Measurements from ENCODE around the gene OR1J1.

Gene OR1J1

DNA sequence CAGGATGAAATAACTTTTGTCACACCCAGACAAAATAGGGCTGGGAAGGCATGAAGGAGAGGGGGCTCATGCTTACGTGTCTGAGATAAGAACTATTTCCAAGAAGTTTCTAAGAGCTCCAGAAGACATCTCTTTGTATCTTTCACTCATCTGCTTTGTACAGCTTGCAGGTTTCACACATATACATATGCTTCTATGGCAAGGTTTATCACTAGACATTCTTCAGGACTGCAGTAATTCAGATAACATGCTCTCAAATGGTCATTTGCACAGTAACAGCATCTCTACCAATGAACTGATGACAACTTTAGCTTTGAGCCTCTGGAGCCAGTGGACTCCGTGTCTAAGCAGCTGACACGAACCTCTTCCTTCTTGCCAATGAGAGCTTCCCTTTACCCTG, 3.2 kb downstream of the OR1J1 start:
- H3K4me3 ChIP-seq (ENCODE audit: low read length): no peak overlapping the region
- H3K36me3 ChIP-seq (ENCODE audit: insufficient read depth, low read depth, low read length): no peaks in the 10 kb centered on the region
- H3K27ac ChIP-seq (ENCODE audit: low read length): no peak overlapping the region
- H3K9me3 ChIP-seq (ENCODE audit: insufficient read depth, low read depth, low read length): peaks cover 55% of the 10 kb centered on the region; the same call in 1 of the 2 replicates
- H3K27me3 ChIP-seq (ENCODE audit: insufficient read depth, low read length): no peaks in the 10 kb centered on the region
- no peak overlapping the region for H3K9ac ChIP-seq (ENCODE audit: low read depth, low read length)
- no peaks in the 10 kb centered on the region for H3K4me1 ChIP-seq (ENCODE audit: insufficient read depth, low read length)

DNA sequence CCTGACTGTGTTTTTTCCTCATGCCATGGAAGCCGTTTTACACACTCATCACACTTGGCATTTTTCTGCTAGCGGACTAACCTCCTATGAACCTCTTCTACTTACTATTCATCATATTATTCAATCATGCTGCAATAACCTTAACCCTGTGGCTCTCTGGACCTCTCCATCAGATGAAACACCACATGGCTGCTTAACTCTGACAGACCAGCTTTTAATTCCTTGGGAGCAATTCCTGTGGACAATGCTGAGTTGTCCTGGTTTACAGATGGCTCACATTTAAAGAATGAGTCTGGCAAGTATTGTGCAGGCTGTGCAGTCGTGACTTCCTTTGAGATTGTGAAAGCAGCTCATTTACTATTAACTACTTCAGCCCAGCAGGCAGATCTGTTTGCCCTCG, 9.0 kb downstream of the OR1J1 start:
- Histone ChIP-seq H3K36me3 (ENCODE audit: insufficient read depth, low read depth, low read length) (no peaks in the 10 kb centered on the region), H3K27me3 (ENCODE audit: insufficient read depth, low read length) (no peaks in the 10 kb centered on the region; the same call in 1 of the 2 replicates), H3K27ac (ENCODE audit: low read length) (no peak overlapping the region), H3K9ac (ENCODE audit: low read depth, low read length) (no peak overlapping the region), H3K4me3 (ENCODE audit: low read length) (no peak overlapping the region), H3K9me3 (ENCODE audit: insufficient read depth, low read depth, low read length) (peaks cover 31% of the 10 kb centered on the region; the same call in 1 of the 2 replicates), H3K4me1 (ENCODE audit: insufficient read depth, low read length) (no peaks in the 10 kb centered on the region)

DNA sequence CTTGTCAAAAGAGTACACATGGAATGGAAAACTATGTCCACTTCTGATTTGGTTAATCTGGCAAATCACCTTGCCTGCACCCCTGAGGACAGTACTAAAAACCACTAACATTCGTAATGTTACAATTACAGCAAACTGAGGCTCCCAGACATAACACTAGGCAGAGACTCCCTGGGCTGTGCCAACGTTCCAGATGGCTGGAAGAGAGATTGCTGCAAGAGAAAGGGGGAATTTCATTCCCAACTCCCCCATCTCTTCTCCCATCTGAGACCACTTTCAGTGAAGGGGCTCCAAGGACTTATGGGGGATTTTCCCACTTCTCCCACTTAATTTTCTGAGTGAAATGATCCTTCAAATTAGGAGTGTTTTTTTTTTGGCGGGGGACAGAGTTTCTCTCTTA, 11.3 kb downstream of the OR1J1 start:
- Histone ChIP-seq H3K4me1 (ENCODE audit: insufficient read depth, low read length) (no peaks in the 10 kb centered on the region), H3K27me3 (ENCODE audit: insufficient read depth, low read length) (no peaks in the 10 kb centered on the region; the same call in 1 of the 2 replicates), H3K9me3 (ENCODE audit: insufficient read depth, low read depth, low read length) (peaks cover 8% of the 10 kb centered on the region; the same call in 1 of the 2 replicates), H3K36me3 (ENCODE audit: insufficient read depth, low read depth, low read length) (no peaks in the 10 kb centered on the region), H3K27ac (ENCODE audit: low read length) (no peak overlapping the region), H3K9ac (ENCODE audit: low read depth, low read length) (no peak overlapping the region), H3K4me3 (ENCODE audit: low read length) (no peak overlapping the region)

DNA sequence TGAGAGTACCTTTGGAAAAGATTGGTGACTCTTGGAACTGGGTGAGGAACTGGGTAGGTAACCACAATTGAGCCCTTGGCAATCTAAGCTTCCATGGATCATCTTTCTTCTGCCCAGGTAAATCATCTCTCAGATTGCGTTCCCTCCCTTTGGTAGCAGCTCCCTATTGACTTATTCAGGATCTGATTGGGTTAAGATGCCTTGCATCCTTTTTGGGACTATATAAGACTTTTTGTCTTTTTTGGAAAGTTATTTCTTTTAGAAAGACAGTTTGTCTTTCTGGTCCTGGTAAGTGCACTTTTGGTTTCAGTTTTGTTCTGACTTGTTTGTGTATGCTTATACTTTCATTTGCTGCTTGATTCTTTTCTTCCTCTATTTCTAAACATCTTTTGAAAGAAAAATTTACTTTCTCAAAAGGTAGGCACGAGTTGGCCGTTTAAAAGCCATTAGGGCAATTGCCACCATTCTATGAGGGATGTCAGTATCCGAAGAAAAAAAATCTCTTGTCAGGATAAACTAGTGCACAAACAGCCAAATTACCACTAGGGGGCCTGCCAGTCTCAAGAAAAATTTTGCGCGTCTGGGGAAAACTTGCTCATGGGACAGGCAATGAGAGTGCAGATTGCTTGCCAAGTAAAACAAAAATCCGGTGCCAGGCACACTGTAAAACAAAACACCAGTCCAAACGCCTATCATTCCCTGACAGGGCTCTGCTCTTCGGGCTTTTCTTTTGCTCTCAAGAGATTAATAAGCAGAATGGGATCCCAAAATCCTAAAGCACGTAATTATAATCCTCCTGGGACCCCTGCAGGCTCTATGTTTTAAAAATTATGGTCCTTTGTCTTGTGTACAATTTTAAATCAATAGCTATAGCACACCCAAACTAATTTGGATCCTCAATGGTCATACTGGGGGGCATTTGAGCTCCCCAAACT, 12.8 kb downstream of the OR1J1 start:
- no peak overlapping the region for H3K9ac ChIP-seq (ENCODE audit: low read depth, low read length)
- no peaks in the 10 kb centered on the region; the same call in 1 of the 2 replicates for H3K27me3 ChIP-seq (ENCODE audit: insufficient read depth, low read length)
- H3K36me3 ChIP-seq (ENCODE audit: insufficient read depth, low read depth, low read length): no peaks in the 10 kb centered on the region
- no peak overlapping the region for H3K4me3 ChIP-seq (ENCODE audit: low read length)
- H3K27ac ChIP-seq (ENCODE audit: low read length): no peak overlapping the region
- no peaks in the 10 kb centered on the region for H3K4me1 ChIP-seq (ENCODE audit: insufficient read depth, low read length)
- H3K9me3 ChIP-seq (ENCODE audit: insufficient read depth, low read depth, low read length): peaks cover 5% of the 10 kb centered on the region; the same call in 1 of the 2 replicates

DNA sequence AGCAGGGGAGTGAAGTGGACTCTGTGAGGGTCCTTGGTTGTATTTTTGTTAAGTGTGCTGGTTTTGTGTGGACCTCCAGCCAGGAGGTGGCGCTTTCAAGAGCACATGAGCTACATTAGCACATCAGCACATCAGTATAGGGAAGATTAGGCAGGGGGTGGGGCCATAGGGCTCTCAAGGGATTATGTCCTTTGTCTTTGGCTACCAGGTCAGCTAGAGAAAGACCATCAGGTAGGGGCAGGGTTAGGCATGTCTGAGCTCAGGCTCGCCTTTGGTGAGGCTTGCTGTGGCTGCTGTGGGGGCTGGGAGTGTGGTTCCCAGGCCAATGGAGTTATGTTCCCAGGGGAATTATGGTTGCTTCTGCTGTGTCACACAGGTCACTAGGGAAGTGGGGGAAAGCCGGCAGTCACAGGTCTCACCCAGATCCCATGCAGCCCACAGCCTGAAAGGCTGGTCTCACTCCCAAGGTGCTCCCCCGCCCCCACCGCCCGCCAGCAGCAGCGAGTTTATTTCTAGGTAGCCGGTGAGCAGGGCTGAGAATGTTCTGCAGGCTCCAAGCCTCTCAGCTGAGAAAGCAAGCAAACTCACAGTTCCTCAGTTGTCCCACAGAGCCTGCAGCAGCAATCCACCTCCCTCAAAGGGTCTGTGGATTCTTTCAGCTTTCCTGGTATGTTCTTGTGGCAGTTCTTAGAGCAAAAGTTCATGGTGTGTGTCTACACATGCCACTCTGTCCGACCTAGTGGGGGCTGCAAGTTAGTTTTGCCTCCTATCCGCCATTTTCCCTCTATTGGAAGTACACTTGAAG, 13.7 kb downstream of the OR1J1 start:
- Histone ChIP-seq H3K36me3 (ENCODE audit: insufficient read depth, low read depth, low read length) (no peaks in the 10 kb centered on the region), H3K9me3 (ENCODE audit: insufficient read depth, low read depth, low read length) (peaks cover 13% of the 10 kb centered on the region; the same call in 1 of the 2 replicates), H3K9ac (ENCODE audit: low read depth, low read length) (no peak overlapping the region), H3K4me3 (ENCODE audit: low read length) (no peak overlapping the region), H3K27me3 (ENCODE audit: insufficient read depth, low read length) (no peaks in the 10 kb centered on the region; the same call in 1 of the 2 replicates), H3K27ac (ENCODE audit: low read length) (no peak overlapping the region), H3K4me1 (ENCODE audit: insufficient read depth, low read length) (no peaks in the 10 kb centered on the region)

DNA sequence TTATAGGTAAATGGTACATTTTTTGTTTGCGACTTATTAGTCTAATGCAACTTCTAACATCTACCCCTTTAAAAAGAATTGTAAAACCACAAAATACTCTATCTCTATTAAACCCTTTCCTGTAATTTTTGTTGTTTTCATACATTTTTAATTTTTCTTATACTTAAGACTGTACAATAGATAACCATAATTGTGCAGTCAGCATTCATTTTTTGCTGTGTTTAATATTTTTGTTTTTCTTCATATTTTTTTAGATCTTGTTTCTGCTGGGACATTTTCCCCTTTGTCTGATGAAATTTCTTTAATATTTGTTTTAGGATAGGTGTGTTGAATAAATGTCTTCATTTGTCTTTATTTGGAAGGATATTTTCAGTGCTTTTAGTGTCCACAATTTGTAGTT, 19.9 kb downstream of the OR1J1 start:
- Histone ChIP-seq H3K4me3 (ENCODE audit: low read length) (no peak overlapping the region), H3K27ac (ENCODE audit: low read length) (no peak overlapping the region), H3K4me1 (ENCODE audit: insufficient read depth, low read length) (no peaks in the 10 kb centered on the region), H3K9ac (ENCODE audit: low read depth, low read length) (no peak overlapping the region), H3K27me3 (ENCODE audit: insufficient read depth, low read length) (no peaks in the 10 kb centered on the region; the same call in 1 of the 2 replicates), H3K36me3 (ENCODE audit: insufficient read depth, low read depth, low read length) (no peaks in the 10 kb centered on the region), H3K9me3 (ENCODE audit: insufficient read depth, low read depth, low read length) (peaks cover 9% of the 10 kb centered on the region; the same call in 1 of the 2 replicates)

DNA sequence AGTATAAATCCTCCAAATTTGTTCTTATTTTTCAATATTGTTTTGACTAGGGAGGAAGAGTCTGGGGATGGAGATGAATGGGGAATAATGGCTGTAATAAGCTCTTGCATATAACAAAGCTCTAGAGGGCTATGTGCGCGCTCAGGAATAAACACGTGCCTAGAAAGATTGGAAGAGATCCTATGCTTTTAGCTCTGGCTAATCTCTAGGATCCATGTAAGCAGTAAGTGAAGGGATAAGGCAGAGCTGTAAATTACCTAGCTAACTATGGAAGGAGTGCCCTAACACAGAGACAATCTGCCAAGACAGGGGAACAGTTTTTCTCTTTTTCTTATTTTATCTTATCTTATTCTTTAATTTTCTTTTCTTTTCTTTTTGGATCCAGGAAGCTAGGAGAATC, 21.6 kb downstream of the OR1J1 start:
- Histone ChIP-seq H3K36me3 (ENCODE audit: insufficient read depth, low read depth, low read length) (no peaks in the 10 kb centered on the region), H3K4me1 (ENCODE audit: insufficient read depth, low read length) (no peaks in the 10 kb centered on the region), H3K27me3 (ENCODE audit: insufficient read depth, low read length) (no peaks in the 10 kb centered on the region; the same call in 1 of the 2 replicates), H3K9ac (ENCODE audit: low read depth, low read length) (no peak overlapping the region), H3K27ac (ENCODE audit: low read length) (no peak overlapping the region), H3K9me3 (ENCODE audit: insufficient read depth, low read depth, low read length) (peaks cover 12% of the 10 kb centered on the region; the same call in 1 of the 2 replicates), H3K4me3 (ENCODE audit: low read length) (no peak overlapping the region)

DNA sequence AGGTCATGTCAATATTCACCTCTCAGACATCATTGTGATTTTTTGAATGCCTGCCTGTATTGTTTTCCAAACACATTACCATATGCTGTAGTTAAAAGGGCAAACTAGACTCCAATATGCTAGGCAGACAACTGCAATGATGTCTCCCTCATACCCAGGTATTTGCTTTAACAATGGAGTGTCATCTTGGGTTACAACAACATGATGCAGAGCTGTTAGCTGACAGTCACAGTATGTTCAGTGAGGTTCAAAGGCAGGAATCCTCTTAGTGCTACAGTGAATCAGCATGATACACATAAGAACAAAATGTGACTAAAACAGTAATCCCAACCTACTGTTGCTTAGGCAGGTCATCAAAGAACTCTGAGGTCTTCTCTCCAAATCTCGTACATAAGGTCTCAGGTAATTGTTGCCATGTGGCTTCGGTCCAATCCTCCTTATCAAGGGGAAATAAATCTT, 24.0 kb downstream of the OR1J1 start:
- no peaks in the 10 kb centered on the region for H3K4me1 ChIP-seq (ENCODE audit: insufficient read depth, low read length)
- H3K27ac ChIP-seq (ENCODE audit: low read length): no peak overlapping the region
- H3K4me3 ChIP-seq (ENCODE audit: low read length): no peak overlapping the region
- H3K9me3 ChIP-seq (ENCODE audit: insufficient read depth, low read depth, low read length): peaks cover 3% of the 10 kb centered on the region; the same call in 1 of the 2 replicates
- no peaks in the 10 kb centered on the region; the same call in 1 of the 2 replicates for H3K27me3 ChIP-seq (ENCODE audit: insufficient read depth, low read length)
- H3K9ac ChIP-seq (ENCODE audit: low read depth, low read length): no peak overlapping the region
- no peaks in the 10 kb centered on the region for H3K36me3 ChIP-seq (ENCODE audit: insufficient read depth, low read depth, low read length)

DNA sequence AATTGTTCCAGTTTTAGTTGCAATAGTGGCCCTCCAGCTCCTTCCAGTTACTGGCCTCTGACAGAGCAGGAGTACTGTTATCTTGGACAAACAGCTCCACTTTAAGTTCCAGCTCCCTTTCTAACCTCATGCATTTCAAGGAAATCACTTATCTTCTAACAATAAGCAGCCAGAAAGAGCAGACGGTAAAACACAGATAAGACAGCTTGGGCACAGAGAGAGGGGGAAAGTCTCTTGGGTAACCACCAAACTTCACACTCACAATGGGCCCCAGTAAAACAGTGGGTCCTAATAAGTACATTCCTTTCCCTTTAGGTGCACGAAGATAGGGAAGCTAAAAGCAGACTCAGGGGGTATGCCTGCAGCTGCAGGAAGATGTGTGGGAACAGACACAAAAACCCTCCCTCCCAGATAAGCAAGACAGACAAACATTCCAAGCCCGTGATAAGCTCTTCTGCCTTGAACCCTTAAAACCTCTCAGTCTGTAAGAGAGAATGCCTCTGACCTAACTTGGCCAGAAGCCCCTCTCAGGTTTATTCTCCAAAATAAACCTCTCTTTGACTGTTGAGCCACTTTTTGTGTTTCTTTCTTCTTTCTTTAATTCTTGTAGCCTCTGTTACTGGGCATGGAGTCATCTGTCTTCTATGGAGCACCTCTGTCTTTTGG, 30.8 kb downstream of the OR1J1 start:
- Histone ChIP-seq H3K4me3 (ENCODE audit: low read length) (no peak overlapping the region), H3K36me3 (ENCODE audit: insufficient read depth, low read depth, low read length) (no peaks in the 10 kb centered on the region), H3K9me3 (ENCODE audit: insufficient read depth, low read depth, low read length) (peaks cover 48% of the 10 kb centered on the region), H3K27ac (ENCODE audit: low read length) (no peak overlapping the region), H3K9ac (ENCODE audit: low read depth, low read length) (no peak overlapping the region), H3K4me1 (ENCODE audit: insufficient read depth, low read length) (no peaks in the 10 kb centered on the region), H3K27me3 (ENCODE audit: insufficient read depth, low read length) (no peaks in the 10 kb centered on the region; the same call in 1 of the 2 replicates)

DNA sequence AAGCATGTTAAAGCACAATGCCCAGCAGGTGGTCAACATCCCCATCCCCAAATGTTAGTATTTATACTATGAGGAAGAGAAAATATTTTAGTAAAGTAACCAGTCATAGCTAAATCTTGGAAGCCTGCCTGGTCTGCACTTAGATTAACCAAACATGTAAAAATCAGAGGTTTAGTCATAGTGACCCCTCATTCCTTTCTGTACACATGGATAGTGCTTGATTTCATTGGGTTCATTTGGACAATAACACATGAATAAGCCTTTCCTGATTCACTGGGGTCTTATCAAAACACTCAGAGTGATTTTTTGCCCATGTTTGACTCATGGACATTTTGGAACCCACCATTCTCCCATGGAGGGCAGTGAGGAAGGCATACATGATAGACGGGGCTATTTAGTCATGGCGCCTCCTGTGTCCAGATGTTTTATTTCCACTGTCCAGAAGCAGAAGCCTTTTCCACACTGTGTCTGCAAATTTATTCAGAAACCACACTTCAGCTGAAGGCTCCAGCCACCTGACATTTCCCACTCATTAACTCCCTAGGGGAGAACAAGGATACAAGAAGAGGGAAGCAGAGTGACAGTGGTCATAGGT, 32.5 kb downstream of the OR1J1 start:
- Histone ChIP-seq H3K9ac (ENCODE audit: low read depth, low read length) (no peak overlapping the region), H3K4me3 (ENCODE audit: low read length) (no peak overlapping the region), H3K27me3 (ENCODE audit: insufficient read depth, low read length) (no peaks in the 10 kb centered on the region; the same call in 1 of the 2 replicates), H3K36me3 (ENCODE audit: insufficient read depth, low read depth, low read length) (no peaks in the 10 kb centered on the region), H3K4me1 (ENCODE audit: insufficient read depth, low read length) (no peaks in the 10 kb centered on the region), H3K27ac (ENCODE audit: low read length) (no peak overlapping the region), H3K9me3 (ENCODE audit: insufficient read depth, low read depth, low read length) (peaks cover 56% of the 10 kb centered on the region)
